MV-4-11 (cell line): ENCODE measurements around the gene NDFIP2.

ENCODE experiments used
- DNase-seq: peaks from one replicate; lab custom pipeline; 2025; lab: John Stamatoyannopoulos, UW

Gene NDFIP2

GRCh38 chr13:79480954-79481684 lies at the start of gene NDFIP2:
TSS of gene NDFIP2 (plus strand) at chr13:79481155. CDS start at chr13:79481204, 49 bp downstream.
- DNase-seq = peak; percentile 80

GRCh38 chr13:79432086-79432485 lies 48.9 kb upstream of the NDFIP2 start:
- no peak for DNase-seq

GRCh38 chr13:79432992-79433391 lies 48.0 kb upstream of the NDFIP2 start:
- DNase-seq = no peak

GRCh38 chr13:79434556-79434955 lies 46.4 kb upstream of the NDFIP2 start:
- DNase-seq = no peak

- no peak for DNase-seq
Observed at GRCh38 chr13:79435561-79435990, 45.4 kb upstream of the NDFIP2 start.

- DNase-seq = no peak
Observed at GRCh38 chr13:79439275-79439674, 41.7 kb upstream of the NDFIP2 start.

- no peak for DNase-seq
Observed at GRCh38 chr13:79440958-79441528, 39.9 kb upstream of the NDFIP2 start.

- no peak for DNase-seq
Observed at GRCh38 chr13:79442221-79442620, 38.7 kb upstream of the NDFIP2 start.

- no peak for DNase-seq
Observed at GRCh38 chr13:79442706-79443105, 38.2 kb upstream of the NDFIP2 start.

- DNase-seq = no peak
Observed at GRCh38 chr13:79445968-79446645, 34.8 kb upstream of the NDFIP2 start.

- DNase-seq = no peak
Observed at GRCh38 chr13:79447141-79447540, 33.8 kb upstream of the NDFIP2 start.

- DNase-seq = no peak
Observed at GRCh38 chr13:79447741-79448140, 33.2 kb upstream of the NDFIP2 start.

- DNase-seq = peak; percentile 85
Observed at GRCh38 chr13:79448413-79448812, 32.5 kb upstream of the NDFIP2 start.

GRCh38 chr13:79450110-79450509 lies 30.8 kb upstream of the NDFIP2 start:
- no peak for DNase-seq

GRCh38 chr13:79451500-79451962 lies 29.4 kb upstream of the NDFIP2 start:
- peak; percentile 97 for DNase-seq

GRCh38 chr13:79452239-79452913 lies 28.6 kb upstream of the NDFIP2 start:
- DNase-seq = no peak

- DNase-seq = no peak
Observed at GRCh38 chr13:79455331-79455730, 25.6 kb upstream of the NDFIP2 start.

- DNase-seq = no peak
Observed at GRCh38 chr13:79456051-79456450, 24.9 kb upstream of the NDFIP2 start.

- DNase-seq = no peak
Observed at GRCh38 chr13:79456656-79457365, 24.1 kb upstream of the NDFIP2 start.

GRCh38 chr13:79457390-79457789 lies 23.6 kb upstream of the NDFIP2 start:
- DNase-seq = no peak

- DNase-seq = no peak
Observed at GRCh38 chr13:79457948-79458347, 23.0 kb upstream of the NDFIP2 start.

GRCh38 chr13:79458436-79458835 lies 22.5 kb upstream of the NDFIP2 start:
- DNase-seq = no peak
